Omental fat pad (tissue), 4 donors: ENCODE measurements around the gene CNPY1. TPM values are rescaled to one million over a fixed set of nuclear protein-coding genes. Genes with fewer than 3 reads are reported as not detected.

ENCODE experiments used
- ATAC-seq: fragments of 150-250 bp; one replicate; pipeline ENCODE4 v1.9.1; 2016; ENCODE audit warnings: mild to moderate bottlenecking, moderate library complexity; ENCODE audit not compliant: low FRiP score
- DNase-seq: peaks from one replicate; pipeline ENCODE4 v3.0.0-alpha.2; 2019; ENCODE audit warnings: low spot score
- total RNA-seq, 4 donors: library from RNA; depleted of rRNA; stranded (reverse); fragments of >200 nt; gene quantifications; one replicate each; pipeline ENCODE4 v1.1.0, GENCODE V29; 2016
- TF ChIP-seq, protein P1 (sequence below), 3 donors: fragments of 450-650 bp; IDR thresholded peaks; one replicate each; pipeline ENCODE4 v1.5.1; 2016 to 2017; ENCODE audit warnings: antibody characterized with exemption in 3 of 3, mild to moderate bottlenecking in 3 of 3, moderate library complexity in 2 of 3

The CNPY1 gene
- total RNA-seq, 4 donors from 2014 or later, result not detected

DNA sequence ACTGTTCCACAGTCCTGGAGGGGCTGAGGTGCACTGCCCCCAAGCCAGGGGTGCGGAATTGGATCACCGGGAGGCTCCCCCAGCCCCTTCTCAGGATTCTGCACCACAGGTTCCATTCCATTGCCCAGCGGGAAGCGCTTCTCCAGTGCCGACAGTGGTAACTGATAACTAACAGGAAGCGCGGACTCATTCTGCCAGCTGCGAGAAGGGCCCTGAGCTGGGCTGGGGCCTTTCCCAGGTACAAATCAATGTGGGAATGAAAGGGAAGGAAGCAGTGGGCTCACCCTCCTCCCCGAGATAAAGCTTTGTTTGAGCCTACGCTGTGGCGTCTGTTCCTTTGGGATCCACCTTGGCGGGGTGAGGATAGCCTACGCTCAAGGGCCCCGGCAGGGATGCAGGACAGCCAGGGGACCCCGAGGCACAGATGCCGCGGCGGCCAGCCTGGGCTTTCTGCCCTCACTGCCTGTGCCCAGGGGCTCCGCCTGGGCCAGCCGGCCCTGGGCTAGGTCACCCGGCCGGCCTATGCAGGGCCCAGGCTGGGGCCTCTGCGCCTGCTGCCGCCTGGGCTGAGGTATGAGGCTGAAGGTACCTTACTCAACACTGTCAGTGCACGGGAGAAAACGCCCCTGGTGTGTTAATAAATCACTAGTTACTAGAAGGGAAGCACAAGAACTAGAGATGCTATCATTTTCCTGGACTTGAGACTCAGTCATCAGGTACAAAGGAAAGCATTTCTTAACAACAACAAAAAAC, 49.0 kb downstream of the CNPY1 start:
- DNase-seq (no peak), ATAC-seq (no peak)
- TF ChIP-seq, protein P1, sequence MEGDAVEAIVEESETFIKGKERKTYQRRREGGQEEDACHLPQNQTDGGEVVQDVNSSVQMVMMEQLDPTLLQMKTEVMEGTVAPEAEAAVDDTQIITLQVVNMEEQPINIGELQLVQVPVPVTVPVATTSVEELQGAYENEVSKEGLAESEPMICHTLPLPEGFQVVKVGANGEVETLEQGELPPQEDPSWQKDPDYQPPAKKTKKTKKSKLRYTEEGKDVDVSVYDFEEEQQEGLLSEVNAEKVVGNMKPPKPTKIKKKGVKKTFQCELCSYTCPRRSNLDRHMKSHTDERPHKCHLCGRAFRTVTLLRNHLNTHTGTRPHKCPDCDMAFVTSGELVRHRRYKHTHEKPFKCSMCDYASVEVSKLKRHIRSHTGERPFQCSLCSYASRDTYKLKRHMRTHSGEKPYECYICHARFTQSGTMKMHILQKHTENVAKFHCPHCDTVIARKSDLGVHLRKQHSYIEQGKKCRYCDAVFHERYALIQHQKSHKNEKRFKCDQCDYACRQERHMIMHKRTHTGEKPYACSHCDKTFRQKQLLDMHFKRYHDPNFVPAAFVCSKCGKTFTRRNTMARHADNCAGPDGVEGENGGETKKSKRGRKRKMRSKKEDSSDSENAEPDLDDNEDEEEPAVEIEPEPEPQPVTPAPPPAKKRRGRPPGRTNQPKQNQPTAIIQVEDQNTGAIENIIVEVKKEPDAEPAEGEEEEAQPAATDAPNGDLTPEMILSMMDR (IDR thresholded peaks at IDR 0.05), result no peak

DNA sequence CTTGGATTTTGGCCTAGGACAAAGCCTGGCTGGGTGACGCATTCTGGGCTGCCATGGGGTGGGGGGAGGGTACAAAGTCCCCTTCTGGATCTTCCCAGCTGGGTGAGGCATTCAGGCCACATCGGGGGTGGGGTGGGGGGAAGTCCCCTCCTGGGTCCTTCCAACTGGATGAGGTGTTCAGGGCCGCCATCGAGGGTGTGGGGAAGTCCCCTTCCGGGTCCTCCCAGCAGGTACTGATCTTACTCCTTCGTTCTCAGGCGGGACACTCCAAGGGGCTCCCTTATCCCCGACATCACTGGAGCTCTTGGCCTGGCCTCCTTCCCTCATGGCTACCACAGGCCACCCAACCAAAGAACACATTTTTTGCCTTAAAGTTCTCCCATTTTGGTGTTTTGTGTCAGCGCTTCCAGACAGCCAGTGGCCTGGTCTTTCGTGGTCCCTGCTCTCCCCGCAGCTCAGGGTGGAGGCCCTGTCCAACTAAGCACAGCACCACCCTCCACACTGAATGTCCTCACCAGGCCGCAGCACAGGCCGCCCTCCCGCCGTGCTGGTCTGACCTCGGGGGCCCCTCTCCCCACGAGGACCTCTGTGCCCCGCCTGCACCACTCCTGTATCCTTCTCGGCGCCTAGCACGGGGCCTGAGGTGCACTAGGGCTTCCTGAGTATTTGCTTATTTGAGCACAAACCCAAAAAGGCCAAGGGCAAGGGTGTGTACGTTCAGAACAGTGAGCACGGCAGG, 49.9 kb downstream of the CNPY1 start:
- TF ChIP-seq, protein P1 (IDR thresholded peaks at IDR 0.05), result no peak
- ATAC-seq, result no peak
- DNase-seq, result no peak

DNA sequence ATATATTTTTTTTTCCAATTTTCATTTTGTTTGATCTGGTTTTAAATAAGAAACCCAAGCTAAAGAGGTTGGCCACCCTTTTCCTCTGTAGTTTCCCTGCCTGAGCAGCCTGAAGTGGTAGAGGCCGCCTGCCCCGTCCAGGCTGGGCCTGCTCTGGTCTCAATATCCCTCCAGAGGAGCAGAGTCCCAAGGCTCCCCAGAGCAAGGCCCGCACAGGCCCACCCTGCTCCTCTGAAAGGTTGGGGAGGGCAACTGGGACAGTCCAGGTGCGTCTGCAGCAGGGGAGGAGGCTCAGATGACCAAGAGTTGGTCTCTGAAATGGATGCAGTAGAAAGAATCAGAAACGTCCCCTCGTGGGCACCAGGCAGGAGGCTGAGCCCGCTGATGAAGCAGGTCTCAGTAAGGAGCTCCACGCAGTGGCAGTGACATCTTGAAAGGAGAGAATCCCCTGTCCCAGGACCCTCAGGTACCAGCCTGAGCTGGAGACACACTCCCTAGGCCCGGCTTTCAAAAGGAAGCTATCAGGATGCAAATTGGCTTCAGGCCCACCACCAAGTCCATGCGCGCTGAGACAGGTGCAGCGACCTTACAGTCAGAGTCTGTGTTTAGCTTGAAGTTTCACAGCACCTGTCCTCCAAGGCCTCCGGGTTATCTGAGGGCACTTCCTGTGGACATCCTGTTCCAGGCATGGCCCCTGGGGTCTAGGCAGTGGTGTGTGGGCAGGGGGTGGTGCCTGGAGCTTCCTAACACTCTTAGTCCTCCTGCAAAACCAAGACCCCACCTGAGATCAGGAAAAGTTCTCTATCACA, 50.7 kb downstream of the CNPY1 start:
- TF ChIP-seq, protein P1 (IDR thresholded peaks at IDR 0.05), result no peak
- ATAC-seq, result no peak
- no peak for DNase-seq

DNA sequence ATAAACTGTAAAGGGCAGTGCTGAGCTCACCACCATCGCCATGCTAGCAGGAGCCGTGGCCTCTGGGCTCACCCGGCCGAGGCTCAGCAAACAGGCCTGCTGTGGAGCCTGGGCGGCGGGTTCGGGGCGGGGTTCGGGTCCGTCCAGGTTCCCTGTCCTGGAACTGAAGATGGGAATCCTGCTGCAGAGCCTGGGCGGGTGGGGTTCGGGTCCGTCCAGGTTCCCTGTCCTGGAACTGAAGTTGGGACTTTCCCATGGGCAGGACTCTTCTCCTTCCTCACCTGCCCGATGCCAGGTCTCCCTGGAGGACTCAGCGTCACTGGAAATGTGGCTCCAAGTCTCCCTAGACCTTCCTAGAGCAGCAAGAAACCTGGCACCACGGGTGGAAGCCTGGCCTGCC, 51.8 kb downstream of the CNPY1 start:
- DNase-seq, result no peak
- no peak for ATAC-seq
- TF ChIP-seq, protein P1 (IDR thresholded peaks at IDR 0.05), result no peak

DNA sequence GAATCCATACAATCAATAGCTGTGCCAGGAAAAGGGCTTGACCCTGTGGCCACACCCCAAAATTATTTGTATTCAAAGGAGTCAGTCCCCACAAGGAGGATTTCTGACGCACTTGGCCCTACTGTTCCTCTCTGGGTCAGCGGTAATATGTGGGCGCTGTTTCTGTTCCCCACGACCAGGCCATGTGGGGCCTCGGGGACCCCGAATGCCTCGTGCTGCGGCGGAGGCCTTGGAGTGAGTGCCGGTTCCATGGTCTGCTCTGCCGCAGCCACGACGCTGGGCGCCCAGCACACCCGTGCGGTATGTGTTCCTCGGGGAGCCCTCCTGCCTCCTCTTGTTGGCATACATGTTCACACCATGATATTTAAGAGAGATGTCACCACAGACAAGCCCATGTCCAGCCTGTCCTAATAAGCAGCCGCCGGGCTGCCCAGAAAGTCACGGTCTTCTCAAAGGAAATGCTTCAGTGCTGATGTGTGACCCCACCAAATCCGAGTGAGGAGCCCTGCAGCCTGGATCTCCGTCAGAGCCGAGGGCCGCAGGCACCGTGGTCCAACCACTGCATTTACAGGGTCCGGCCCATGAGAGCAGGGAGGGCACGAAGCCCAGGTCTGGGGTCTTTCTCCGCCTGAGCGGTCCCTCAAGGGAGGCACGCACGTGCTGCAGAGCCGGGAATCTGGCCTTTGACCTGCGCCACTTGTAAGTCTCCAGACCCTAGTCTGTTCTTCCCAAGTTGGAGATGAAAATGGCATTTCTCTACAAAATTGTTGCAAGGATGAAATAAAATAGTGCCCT, 52.4 kb downstream of the CNPY1 start:
- ATAC-seq, result no peak
- no peak for DNase-seq
- TF ChIP-seq, protein P1 (IDR thresholded peaks at IDR 0.05), result no peak

DNA sequence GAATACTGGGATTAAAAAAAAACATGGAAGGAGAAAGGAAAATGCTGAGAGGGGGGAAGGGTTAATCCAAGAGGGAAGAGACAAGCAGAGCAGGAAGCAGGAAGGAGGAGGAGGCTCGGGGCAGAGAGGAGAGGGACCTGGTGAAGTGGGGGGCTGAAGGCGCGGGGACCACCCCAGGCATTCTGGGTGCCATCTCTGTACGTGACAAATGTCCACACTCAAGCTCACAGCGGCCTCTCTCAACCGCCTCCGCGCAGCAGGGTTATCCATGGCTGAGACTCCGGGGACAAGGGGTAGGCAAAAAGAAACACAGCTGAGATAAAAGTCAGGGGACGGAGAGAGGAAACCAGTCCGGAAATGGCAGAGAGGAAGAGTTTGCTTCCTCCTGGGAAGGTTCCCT, 54.5 kb downstream of the CNPY1 start:
- TF ChIP-seq, protein P1 (IDR thresholded peaks at IDR 0.05), result no peak
- ATAC-seq, result no peak
- no peak for DNase-seq
